ENCODE data around the gene TMEM242. TPM values are rescaled to one million over a fixed set of nuclear protein-coding genes. Genes with fewer than 3 reads are reported as not detected.

TMEM242 gene
- total and polyA plus RNA-seq, 7 donors: 1.8 to 10.0 (median 6.9) TPM

- no peaks in the 10 kb centered on the region for H3K9me3 ChIP-seq
- H3K27ac ChIP-seq: peak overlapping the region; percentile 20 to 73 (median 63)
- intact Hi-C loops (cut with DNase I): no loop called here
- TF ChIP-seq POLR2AphosphoS5 (IDR thresholded peaks at IDR 0.05) (peak in 3 of 4 donors; percentile 19 to 75 (median 70)), EP300 (IDR thresholded peaks at IDR 0.05) (no peak)
- H3K36me3 ChIP-seq: peaks cover 0 to 1% (median 0%) of the 10 kb centered on the region in 4 donors
- H3K27me3 ChIP-seq: no peaks in the 10 kb centered on the region
- 39 to 49% methylated on average over 12 of the region's 12 CpGs for WGBS, 2 donors
- H3K4me3 ChIP-seq: peak overlapping the region in 2 of 4 donors; percentile 11 to 16
- H3K4me1 ChIP-seq: peaks cover 0 to 30% (median 25%) of the 10 kb centered on the region in 4 donors
- DNase-seq: peak; percentile 70
Measured at GRCh38 chr6:157304899-157305663, 18.2 kb downstream of the TMEM242 start.

DNA sequence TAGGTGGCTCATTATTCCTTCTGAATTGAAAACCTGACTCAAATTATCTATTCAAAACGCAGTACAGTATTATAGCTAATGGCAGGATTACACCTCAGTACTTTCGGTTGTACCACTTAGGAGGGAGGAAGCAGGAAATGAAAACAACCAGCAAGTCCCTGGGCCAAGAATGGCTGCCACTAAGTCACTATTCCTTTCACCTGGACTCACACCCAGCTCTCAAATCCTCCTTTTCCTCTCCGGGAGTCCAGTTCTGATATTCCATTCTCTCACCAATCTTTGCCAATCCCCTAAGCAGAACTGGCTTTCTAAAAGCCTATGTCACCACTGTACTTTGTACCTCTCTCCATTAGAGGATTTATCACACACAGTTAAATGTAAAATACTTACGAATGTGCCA is 20.6 kb downstream of the TMEM242 start:
- Histone ChIP-seq H3K4me3 (no peak overlapping the region), H3K4me1 (peaks cover 0 to 29% (median 25%) of the 10 kb centered on the region in 4 donors), H3K27ac (no peak overlapping the region), H3K9me3 (no peaks in the 10 kb centered on the region), H3K36me3 (peaks cover 0 to 8% (median 0%) of the 10 kb centered on the region in 4 donors), H3K27me3 (no peaks in the 10 kb centered on the region)
- intact Hi-C loops (cut with DNase I): no loop called here
- no peak for TF ChIP-seq EP300 (IDR thresholded peaks at IDR 0.05)
- WGBS, 2 donors: 19 to 67% methylated on average over 4 of the region's 4 CpGs
- DNase-seq: no peak

- H3K9me3 ChIP-seq: no peaks in the 10 kb centered on the region
- H3K27me3 ChIP-seq: no peaks in the 10 kb centered on the region
- H3K36me3 ChIP-seq: peaks cover 0 to 8% (median 0%) of the 10 kb centered on the region in 4 donors
- no peak for DNase-seq
- TF ChIP-seq POLR2A (IDR thresholded peaks at IDR 0.05) (no peak), POLR2AphosphoS5 (IDR thresholded peaks at IDR 0.05) (no peak), CTCF (IDR thresholded peaks at IDR 0.05) (no peak), EP300 (IDR thresholded peaks at IDR 0.05) (no peak)
- H3K4me1 ChIP-seq: peaks cover 0 to 13% (median 10%) of the 10 kb centered on the region in 4 donors
- intact Hi-C loops (cut with DNase I): no loop called here
- no peak overlapping the region for H3K4me3 ChIP-seq
- WGBS, 2 donors: 96 to 98% methylated on average over 12 of the region's 12 CpGs
- no peak overlapping the region for H3K27ac ChIP-seq
Measured at GRCh38 chr6:157300436-157300835, 22.9 kb downstream of the TMEM242 start.

DNA sequence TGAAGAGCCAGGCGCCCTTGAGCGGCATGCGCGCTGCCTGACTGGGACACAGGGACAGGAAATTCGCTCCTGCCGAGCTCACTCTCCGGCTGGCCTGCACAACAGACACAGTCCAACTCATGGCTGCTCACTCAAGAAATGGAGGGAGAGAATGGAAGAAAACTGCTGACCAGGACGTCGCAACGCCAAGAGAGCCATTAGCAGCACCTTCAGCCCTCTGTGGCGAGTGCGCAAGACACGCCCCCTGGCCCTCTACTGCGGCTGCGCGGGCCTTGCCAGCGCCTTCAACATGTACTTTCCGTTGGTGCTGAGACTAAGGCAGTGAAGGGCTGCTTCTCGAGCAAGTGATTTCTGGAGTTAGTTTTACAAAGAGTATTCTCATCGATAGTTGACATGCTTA is 23.3 kb downstream of the TMEM242 start:
- TF ChIP-seq EP300 (IDR thresholded peaks at IDR 0.05) (no peak), POLR2A (IDR thresholded peaks at IDR 0.05) (no peak), CTCF (IDR thresholded peaks at IDR 0.05) (no peak), POLR2AphosphoS5 (IDR thresholded peaks at IDR 0.05) (no peak)
- no peak for DNase-seq
- Histone ChIP-seq H3K27ac (no peak overlapping the region), H3K9me3 (no peaks in the 10 kb centered on the region), H3K27me3 (no peaks in the 10 kb centered on the region), H3K36me3 (peaks cover 0 to 8% (median 0%) of the 10 kb centered on the region in 4 donors), H3K4me3 (no peak overlapping the region), H3K4me1 (peaks cover 0 to 9% (median 6%) of the 10 kb centered on the region in 4 donors)
- intact Hi-C loops (cut with DNase I): no loop called here
- WGBS, 2 donors: 98% methylated on average over 20 of the region's 20 CpGs

GRCh38 chr6:157298216-157298724 is 25.0 kb downstream of the TMEM242 start:
- TF ChIP-seq EP300 (IDR thresholded peaks at IDR 0.05) (no peak), POLR2AphosphoS5 (IDR thresholded peaks at IDR 0.05) (no peak), CTCF (IDR thresholded peaks at IDR 0.05) (no peak), POLR2A (IDR thresholded peaks at IDR 0.05) (no peak)
- DNase-seq: no peak
- Histone ChIP-seq H3K36me3 (peaks cover 0 to 8% (median 0%) of the 10 kb centered on the region in 4 donors), H3K9me3 (no peaks in the 10 kb centered on the region), H3K4me3 (no peak overlapping the region), H3K27ac (no peak overlapping the region), H3K4me1 (no peaks in the 10 kb centered on the region), H3K27me3 (no peaks in the 10 kb centered on the region)
- 56 to 82% methylated on average over 9 of the region's 9 CpGs for WGBS, 2 donors
- intact Hi-C loops (cut with DNase I): no loop called here
